Stimulated activated CD4-positive, alpha-beta T cell treated with anti-CD3 and anti-CD28 coated beads, Interleukin-4, amount 100 ng/mL, for 48 hours (primary cell): ENCODE measurements around the gene EGFL8.

ENCODE experiments used
- DNase-seq, 2 donors: peaks; one replicate each; pipeline ENCODE4 v3.0.0-alpha.2; 2020; ENCODE audit warnings: low read depth in 2 of 2

The EGFL8 gene

DNA sequence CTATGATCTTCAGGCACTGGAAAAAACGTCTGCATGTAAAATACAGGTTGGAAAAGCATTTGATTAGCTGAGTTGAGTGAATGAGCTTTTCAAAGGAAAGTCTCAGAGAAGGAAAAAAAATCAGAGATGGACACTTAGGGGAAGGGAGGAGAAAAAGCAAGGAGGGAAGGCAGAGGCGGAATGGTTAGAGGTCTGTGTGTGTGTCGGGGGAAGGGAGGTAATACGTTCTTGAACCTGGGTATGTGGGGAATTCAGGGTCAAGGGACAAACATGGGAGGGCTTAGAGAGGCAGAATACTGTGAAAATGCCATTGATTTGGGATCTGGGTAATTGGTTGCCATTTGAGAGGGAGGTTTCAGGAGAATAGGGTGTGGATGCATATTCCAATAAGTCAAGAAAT, 17.7 kb upstream of the EGFL8 start:
- no peak for DNase-seq

- no peak for DNase-seq
Observed at GRCh38 chr6:32147401-32148132, 16.8 kb upstream of the EGFL8 start.

DNA sequence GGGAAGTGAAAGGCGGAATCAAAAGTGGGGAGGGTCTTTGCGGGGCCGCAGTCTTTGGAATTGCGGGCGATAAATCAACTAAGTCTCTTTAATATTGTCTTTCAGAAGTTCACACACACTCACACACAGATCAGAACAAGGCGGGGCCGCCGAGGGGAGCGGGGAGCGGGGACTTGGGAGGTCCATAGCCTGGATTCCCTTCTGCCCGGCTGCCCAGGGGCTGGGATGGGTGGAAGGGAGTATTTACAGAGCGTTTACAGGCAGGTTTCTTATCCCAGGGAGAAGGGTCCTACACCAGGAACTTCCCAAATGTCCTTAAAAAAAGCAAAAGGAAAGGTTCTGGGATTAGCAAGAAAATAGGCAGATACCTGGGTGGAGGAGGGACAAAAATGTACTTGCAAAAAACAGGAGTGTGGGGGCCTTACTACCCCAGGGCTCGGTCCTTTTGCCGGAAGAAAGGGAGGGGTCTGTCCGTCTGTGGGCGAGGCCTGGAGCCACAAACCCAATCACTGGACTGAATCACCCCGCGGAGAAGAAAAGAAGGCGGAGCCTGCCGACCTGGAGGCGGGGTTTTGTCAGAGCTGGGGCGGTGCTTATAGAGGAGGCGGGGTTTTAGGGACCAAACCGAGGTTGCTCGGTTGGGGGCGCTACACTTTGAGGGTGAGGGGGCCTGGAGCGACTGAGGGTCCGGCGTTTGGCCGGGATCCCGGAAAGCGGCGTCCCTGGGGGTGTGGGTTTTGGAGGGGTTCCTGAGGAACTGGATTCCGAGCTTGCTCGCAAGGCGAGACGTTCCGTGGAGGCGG, 15.9 kb upstream of the EGFL8 start:
- peak; percentile 49 to 74 for DNase-seq

- no peak for DNase-seq
Observed at GRCh38 chr6:32149092-32149755, 15.2 kb upstream of the EGFL8 start.

DNA sequence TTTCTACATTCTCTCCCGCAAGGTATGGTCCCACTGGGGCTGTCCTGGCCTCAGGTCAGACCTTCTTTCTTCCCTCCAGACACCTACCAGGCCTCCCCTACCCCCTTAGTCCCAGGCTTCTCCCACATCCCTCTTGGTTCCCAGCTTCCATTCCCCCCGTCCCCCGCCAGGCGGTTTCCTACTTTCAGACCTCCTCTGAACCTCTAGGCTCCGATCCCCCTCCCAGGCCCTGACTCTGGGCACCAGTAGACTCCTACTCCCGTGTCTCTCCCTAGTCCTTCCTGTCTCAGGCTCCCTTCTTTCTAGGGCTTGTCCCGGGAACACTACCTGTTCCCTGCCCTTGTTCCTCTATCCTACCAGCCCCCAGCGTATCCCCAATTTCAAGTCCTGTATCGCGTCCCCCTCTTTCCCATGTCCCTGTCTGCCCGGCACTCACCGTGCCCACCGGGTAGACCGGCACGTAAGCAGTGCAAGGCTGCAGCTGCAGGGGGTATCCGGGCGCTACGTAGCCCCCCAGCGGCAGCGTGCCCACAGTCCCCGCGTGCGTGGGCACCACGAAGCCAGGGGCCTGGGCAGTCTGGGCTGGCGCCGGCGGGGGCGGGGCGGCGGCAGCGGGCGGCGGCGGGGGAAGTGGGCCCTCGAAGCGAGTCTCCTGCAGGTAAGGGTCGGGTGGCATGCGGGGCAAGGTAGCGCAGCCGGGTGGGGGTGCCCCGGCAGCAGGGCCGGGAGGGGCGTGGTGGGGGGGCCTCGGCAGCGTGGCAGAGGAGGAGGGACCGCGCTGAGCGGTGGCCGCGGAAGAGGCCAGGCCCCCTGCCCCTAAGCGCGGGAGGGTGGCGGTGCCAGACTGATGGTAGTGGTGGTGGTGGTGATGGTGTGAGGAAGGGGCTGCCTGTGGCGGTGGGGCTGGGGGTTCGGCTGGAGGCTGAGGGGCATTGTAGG, 14.2 kb upstream of the EGFL8 start:
- DNase-seq = no peak

DNA sequence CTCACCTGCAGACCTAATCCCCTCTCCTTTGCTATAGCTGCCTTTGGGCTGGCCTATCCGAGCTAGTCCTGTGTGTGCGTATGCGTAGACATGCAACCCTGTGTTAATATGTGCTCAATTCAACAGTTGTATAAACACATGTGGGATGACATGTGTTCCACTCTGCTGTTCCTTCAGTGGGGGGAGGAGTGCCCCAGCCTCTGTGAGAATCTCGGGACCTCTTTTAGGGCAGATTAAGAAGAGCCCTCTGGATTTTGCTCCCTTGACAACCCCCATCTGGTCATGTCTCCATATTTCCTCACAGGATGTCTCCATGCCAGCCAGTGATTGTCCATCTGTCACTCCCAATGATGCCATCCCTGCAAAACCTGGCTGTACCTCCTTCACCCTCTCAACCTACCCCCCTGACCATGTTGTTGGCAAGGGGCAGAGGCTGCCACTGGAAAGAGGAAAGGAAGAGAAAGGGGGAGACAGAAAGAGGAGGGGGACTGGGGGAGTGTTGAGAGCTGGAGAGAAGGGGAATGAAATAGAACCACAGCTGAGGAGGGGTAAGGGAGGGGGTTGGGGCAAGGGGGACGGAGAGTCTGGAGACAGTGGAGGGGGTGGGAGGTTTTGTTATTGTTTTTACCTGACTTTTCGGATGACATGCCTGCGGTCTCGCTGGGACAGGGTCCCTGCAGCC, 13.1 kb upstream of the EGFL8 start:
- no peak for DNase-seq

DNA sequence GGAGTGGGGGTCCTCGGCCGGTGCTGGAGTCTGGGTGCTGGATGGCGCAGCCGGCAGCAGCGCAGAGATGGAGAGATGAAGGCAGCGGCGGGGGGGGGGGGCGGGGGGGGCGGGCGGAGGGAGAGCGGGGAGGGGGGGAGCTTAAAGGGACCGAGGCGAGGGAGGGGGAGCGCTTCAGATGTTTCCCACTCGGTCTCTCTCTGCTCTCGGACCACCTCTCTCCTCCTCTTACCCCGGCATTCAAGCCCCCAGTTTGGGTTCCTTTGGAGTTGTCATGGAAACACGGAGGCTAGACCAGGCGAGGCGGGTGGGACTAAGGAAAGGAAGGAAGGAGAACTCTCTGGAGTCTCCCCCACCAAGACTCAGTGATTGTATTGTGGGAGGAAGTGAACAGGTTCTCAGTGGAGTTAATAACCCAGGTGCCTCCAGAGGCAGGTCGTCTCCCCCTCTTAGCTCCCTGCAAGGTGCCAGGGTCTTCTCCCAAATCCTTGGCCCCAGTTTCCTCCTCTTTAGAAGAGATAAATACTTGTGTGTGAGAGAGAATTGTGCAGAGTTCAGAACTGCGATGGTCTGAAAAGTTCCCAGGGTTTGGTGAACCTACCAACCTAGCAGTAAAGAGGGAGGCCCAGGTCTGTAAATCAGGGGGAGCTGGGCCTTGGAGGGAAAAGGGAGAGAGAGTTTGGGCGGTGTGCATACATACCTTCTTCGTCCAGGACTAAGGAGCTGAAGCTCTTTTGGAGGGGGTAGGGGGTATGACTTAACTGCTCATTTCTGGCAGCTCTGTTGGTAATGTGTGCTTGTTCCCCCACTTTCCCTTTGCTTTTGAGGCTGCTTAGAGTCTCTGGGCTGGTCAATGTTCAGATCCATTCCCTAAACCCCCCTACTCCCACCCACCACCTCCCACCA, 12.3 kb upstream of the EGFL8 start, which contains the start of gene PRRT1:
TSS of gene PRRT1 (minus strand) at position 77 of the 906 bp plus-strand sequence. CDS start 112 bp downstream, outside the sequence.
- no peak for DNase-seq

- no peak for DNase-seq
Observed at GRCh38 chr6:32152769-32153563, 11.4 kb upstream of the EGFL8 start.

- DNase-seq = peak; percentile 65 to 67
Observed at GRCh38 chr6:32153564-32154513, 10.6 kb upstream of the EGFL8 start, which contains the start of gene PPT2. Gene PPT2, plus strand, starts transcription at chr6:32154141. Its CDS starts 454 bp downstream, at chr6:32154595.

GRCh38 chr6:32154514-32155161, 9.8 kb upstream of the EGFL8 start:
- DNase-seq = peak; percentile 25 to 45

DNA sequence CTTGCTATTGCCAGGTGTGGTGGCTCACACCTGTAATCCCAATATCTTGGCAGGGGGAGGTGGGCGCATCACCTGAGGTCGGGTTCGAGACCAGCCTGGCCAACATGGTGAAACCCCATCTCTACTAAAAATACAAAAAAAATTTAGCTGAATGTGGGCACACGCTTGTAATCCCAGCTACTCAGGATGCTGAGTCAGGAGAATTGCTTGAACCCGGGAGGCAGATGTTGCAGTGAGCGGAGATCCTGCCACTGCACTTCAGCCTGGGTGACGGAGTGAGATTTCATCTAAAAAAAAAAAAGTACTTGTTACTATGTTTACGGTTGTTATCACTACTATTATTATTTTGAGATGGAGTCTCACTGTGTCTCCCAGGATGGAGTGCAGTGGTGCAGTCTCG, 7.5 kb upstream of the EGFL8 start:
- DNase-seq = no peak

- no peak for DNase-seq
Observed at GRCh38 chr6:32158052-32158451, 6.3 kb upstream of the EGFL8 start.

GRCh38 chr6:32163559-32164258, 686 bp upstream of the EGFL8 start:
- DNase-seq = no peak

- DNase-seq = no peak
Observed at GRCh38 chr6:32166411-32167061, 2.1 kb downstream of the EGFL8 start.

- DNase-seq = no peak
Observed at GRCh38 chr6:32167154-32167760, 2.9 kb downstream of the EGFL8 start.
